Kidney epithelial cell (primary cell): ENCODE data around the gene IL23A. TPM values are rescaled to one million over a fixed set of nuclear protein-coding genes. Genes with fewer than 3 reads are reported as not detected.

Experiments used
- DNase-seq: peaks from one replicate; pipeline ENCODE4 v3.0.0-alpha.2; 2010; ENCODE audit warnings: low read depth
- H3K27me3 ChIP-seq: 2 replicates; pipeline ENCODE4 v1.6.0; 2011; ENCODE audit warnings: low read length; ENCODE audit not compliant: control insufficient read depth, insufficient read depth
- H3K36me3 ChIP-seq: 2 replicates; pipeline ENCODE4 v1.5.1; 2011; ENCODE audit warnings: low read length; ENCODE audit not compliant: control insufficient read depth, insufficient read depth
- H3K4me3 ChIP-seq: 2 replicates; pipeline ENCODE4 v1.5.1; 2011; ENCODE audit warnings: low read depth, mild to moderate bottlenecking, control low read depth, low read length
- total RNA-seq: library from RNA; depleted of rRNA; stranded (reverse); fragments of >200 nt; gene quantifications from 2 replicates; pipeline ENCODE4 v1.2.3, GENCODE V29; 2015
- TF ChIP-seq, protein P1 (sequence below): IDR thresholded peaks from 2 replicates; pipeline ENCODE4 v1.5.1; 2011; ENCODE audit warnings: mild to moderate bottlenecking, moderate library complexity, low read length, control low read depth, inconsistent platforms; ENCODE audit not compliant: insufficient read depth, poor library complexity, severe bottlenecking

IL23A gene
- total RNA-seq, 1 donor from 2014 or later: 33.6 TPM

DNA sequence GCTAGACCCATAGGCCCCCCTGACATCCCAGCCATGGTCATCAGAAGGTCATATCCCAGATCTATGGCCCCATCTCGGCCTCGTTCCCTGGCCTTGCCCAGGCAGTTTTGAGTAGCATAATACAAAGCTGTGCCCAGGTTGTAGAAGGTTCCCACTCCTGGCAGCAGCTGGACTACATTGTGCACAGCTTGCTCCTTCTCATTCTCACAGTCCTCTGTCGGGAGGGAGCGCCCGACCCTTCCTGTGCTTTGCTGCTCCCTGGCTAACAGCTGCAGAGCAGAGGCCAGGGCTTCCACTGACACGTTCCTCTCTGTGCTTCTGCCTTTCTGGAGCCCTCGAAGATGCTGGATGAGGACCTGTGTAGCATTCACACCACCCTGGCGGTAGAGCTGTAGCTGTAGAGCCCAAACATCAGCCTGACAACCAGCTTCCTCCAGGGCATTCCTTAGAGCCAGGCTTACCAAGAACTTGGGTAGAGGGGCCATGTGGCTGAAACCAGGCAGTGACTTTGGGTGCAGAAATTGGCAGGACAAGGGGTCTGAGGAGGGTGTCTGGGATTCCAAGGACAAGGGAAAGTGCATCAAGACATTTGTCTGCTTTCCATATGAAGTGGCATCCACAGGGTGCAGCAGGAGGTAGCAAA, 22.9 kb downstream of the IL23A start:
- no peaks in the 10 kb centered on the region for H3K27me3 ChIP-seq
- TF ChIP-seq, protein P1, sequence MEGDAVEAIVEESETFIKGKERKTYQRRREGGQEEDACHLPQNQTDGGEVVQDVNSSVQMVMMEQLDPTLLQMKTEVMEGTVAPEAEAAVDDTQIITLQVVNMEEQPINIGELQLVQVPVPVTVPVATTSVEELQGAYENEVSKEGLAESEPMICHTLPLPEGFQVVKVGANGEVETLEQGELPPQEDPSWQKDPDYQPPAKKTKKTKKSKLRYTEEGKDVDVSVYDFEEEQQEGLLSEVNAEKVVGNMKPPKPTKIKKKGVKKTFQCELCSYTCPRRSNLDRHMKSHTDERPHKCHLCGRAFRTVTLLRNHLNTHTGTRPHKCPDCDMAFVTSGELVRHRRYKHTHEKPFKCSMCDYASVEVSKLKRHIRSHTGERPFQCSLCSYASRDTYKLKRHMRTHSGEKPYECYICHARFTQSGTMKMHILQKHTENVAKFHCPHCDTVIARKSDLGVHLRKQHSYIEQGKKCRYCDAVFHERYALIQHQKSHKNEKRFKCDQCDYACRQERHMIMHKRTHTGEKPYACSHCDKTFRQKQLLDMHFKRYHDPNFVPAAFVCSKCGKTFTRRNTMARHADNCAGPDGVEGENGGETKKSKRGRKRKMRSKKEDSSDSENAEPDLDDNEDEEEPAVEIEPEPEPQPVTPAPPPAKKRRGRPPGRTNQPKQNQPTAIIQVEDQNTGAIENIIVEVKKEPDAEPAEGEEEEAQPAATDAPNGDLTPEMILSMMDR: no peak
- no peak overlapping the region for H3K4me3 ChIP-seq
- DNase-seq: no peak
- no peaks in the 10 kb centered on the region for H3K36me3 ChIP-seq

DNA sequence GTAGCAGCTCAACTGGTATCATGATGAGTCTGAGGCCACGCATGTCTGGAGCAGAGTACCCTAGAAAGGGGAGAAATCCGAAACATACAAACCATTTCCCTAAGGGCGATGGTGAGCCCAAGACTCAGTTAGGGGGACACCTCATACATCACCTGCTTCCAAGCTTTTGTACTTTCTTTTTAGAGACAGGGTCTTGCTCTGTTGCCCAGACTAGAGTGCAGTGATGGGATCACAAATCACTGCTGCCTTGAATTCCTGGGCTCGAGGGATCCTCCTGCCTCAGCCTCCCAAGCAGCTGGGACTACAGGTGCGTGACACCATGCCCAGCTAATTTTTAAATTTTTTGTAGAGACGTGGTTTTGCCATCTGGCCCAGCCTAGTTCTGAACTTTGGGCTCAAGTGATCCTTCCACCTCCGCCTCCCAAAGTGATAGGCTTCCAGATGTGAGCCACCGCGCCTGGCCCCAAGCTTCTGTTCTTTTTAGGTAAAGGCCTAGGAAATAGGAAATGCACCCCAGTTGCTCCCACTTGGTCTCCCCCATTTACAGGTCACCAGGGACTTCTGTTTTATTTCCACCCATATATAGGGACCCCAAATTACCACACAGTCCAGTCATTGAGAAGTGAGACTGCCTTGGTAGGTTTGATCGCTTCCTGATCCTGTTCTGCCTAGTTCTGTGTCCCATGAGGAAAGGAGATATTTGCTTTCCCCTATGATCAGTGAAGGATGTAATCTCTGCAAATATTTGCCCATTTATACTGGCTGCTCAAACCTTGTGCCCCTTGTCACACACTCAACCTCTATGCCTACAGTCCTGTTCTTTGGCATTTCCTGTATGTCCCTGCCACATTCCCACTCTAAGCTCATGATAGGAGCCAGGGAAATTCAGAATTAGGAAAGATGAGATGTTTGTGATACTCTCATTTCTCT, 23.7 kb downstream of the IL23A start, which contains the start of gene APOF:
Gene APOF, minus strand, starts transcription at position 728 of the 930 bp plus-strand sequence. Its CDS starts 112 bp downstream, at position 616.
- no peaks in the 10 kb centered on the region for H3K36me3 ChIP-seq
- DNase-seq: no peak
- H3K4me3 ChIP-seq: no peak within 1 kb of the TSS
- TF ChIP-seq, protein P1: no peak
- no peaks in the 10 kb centered on the region for H3K27me3 ChIP-seq

DNA sequence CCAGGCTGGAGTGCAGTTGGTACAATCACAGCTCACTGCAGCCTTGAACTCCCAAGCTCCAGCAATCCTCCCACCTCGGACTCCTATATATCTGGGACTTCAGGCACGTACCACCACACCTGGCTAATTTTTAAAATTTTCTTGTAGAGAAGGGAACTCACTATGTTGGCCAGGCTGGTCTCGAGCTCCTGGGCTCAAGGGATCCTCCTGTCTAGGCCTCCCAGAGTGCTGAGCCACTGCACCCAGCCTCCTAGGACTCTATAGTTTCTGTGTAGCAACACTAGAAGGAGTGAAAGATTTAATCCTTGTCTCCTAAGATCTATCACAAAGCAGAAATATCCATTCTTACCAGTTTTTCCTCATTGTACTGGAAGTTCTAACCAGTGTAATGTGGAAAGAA, 28.3 kb downstream of the IL23A start:
- no peak for DNase-seq
- no peaks in the 10 kb centered on the region for H3K27me3 ChIP-seq

DNA sequence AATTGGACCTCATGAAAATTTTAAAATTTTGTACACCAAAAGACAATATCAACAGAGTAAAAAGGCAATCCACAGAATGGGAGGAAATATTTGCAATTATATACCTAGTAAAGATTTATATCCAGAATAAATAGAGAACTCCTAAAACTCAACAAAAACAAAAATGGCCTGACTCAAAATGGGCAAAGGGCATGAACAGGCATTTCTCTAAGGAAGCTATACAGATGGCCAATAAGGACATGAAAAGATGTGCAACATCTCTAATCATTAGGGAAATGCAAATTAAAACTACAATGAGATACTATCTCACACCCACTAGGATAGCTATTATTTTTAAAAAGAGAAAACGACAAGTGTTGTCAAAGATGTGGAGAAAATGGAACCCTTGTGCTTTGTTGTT, 34.8 kb downstream of the IL23A start:
- TF ChIP-seq, protein P1: no peak
- Histone ChIP-seq H3K4me3 (no peak overlapping the region), H3K27me3 (no peaks in the 10 kb centered on the region), H3K36me3 (no peaks in the 10 kb centered on the region)
- no peak for DNase-seq

More for the DNA sequence above, 28.3 kb downstream of the IL23A start:
- Histone ChIP-seq H3K36me3 (no peaks in the 10 kb centered on the region), H3K4me3 (no peak overlapping the region)
- TF ChIP-seq, protein P1: no peak

DNA sequence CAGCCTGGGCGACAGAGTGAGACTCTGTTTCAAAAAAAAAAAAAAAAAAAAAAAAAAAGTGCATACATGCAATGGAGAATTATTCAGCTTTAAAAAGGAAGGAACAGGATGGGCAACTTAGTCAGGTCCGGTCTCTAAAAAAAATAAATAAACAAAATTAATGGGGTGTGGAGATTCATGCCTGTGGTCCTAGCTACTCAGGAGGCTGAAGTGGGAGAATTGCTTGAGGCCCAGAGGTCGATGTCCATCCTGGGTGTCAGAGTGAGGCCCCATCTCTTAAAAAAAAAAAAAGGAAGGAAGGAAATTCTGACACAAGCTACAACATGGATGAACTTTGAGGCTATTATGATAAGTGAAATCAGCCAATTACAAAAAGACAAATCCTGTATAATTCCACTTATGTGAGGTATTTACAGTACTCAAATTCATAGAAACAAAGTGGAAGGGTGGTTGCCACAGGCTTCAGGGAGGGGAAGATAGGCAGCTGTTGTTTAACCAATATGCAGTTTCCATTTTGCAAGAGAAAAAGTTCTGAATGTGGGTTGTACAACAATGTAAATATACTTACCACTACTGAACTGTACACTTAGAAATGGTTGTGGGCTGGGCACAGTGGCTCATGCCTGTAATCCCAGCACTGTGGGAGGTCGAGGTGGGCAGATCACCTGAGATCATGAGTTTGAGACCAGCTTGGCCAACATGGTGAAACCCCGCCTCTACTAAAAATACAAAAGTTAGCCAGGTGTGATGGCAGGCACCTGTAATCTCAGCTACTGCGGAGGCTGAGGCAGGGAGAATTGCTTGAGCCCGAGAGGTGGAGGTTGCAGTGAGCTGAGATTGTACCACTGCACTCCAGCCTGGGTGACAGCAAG, 36.3 kb downstream of the IL23A start:
- Histone ChIP-seq H3K36me3 (no peaks in the 10 kb centered on the region), H3K4me3 (no peak overlapping the region), H3K27me3 (no peaks in the 10 kb centered on the region)
- TF ChIP-seq, protein P1: no peak
- DNase-seq: peak; percentile 37
